ENCODE results near the gene NUDT14. TPM values are rescaled to one million over a fixed set of nuclear protein-coding genes. Genes with fewer than 3 reads are reported as not detected.
A peak's percentile ranks its signal among the peaks of the same experiment; 100 is the strongest.

The NUDT14 gene
- total and polyA plus RNA-seq, 2 of the 8 experiments (the other 6 are each of a cell fraction or from before 2014, with no cell fraction given): 25.5 to 33.3 TPM

DNA sequence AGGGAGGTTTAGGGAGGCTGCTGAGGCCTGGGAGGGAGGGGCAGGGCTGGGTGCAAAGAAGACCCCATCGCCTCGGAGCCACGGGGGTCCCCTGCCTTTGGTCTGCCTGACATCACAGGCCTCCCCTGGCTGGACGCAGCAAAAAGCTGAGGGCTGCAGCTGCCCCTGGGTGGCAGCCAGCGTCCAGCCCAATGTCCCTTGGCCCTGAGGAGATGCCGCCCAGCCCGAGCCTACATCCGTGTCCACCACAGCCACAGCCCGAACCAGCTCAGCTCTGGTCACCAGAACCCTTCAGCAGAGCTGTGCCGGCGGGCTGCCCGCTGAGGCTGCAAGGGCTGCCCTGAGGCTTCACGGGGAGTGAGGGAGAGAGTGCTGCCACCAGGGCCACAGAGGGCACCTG is 1.9 kb downstream of the NUDT14 start:
- H3K27ac ChIP-seq (ENCODE audit: low read depth, low read length): no peak overlapping the region
- no peak overlapping the region for H2BK20ac ChIP-seq (ENCODE audit: low read length)
- H2BK15ac ChIP-seq (ENCODE audit: low read length): 0 out of 2 replicates have a peak overlapping the region, but pooled peaks have one; percentile 29
- peaks cover 0 to 4% (median 1%) of the 10 kb centered on the region in 4 experiments; a peak in 1 of 7 replicates for H3K4me1 ChIP-seq (replicated peaks in 1 of 4; ENCODE audit: control insufficient read depth in 3 of 4, insufficient read depth in 4 of 4, low read length in 3 of 4)
- no peak overlapping the region for H3K4me3 ChIP-seq (ENCODE audit: extremely low read depth in 1 of 4, insufficient read depth in 2 of 4, low read depth in 3 of 4, low read length in 4 of 4)
- H4K5ac ChIP-seq (ENCODE audit: insufficient read length, low read depth, low read length): no peak overlapping the region
- no peaks in the 10 kb centered on the region for H3K79me2 ChIP-seq (ENCODE audit: control insufficient read depth in 1 of 2, insufficient read depth in 2 of 2, low read length in 2 of 2)
- DNase-seq (ENCODE audit: low read depth in 1 of 2, low spot score in 2 of 2) (no peak), FAIRE-seq (no peak)
- H3K9me3 ChIP-seq (ENCODE audit: insufficient read depth in 2 of 2, low read depth in 1 of 2, low read length in 1 of 2): no peaks in the 10 kb centered on the region
- H2BK12ac ChIP-seq (ENCODE audit: low read depth, low read length): no peak overlapping the region
- H3K9ac ChIP-seq (replicated peaks in 1 of 4; ENCODE audit: extremely low read depth in 1 of 4, low read depth in 3 of 4, low read length in 3 of 4): no peak overlapping the region
- H3K23ac ChIP-seq (ENCODE audit: insufficient read length): no peak overlapping the region
- H2BK120ac ChIP-seq (replicated peaks; ENCODE audit: low read depth, low read length): no peak overlapping the region
- H3K36me3 ChIP-seq (ENCODE audit: control insufficient read depth in 2 of 4, insufficient read depth in 4 of 4, low read length in 3 of 4): no peaks in the 10 kb centered on the region
- H3K4ac ChIP-seq (replicated peaks; ENCODE audit: insufficient read length, low read depth, low read length): no peak overlapping the region
- CTCF ChIA-PET (ENCODE audit: partially characterized antibody): interaction anchor here (0.7 to 2.4 kb wide), 12 partner anchors 9 to 302 kb away, joined by 3 to 12 read pairs (median 4); partner anchors contain the start of gene GPR132
- TF ChIP-seq SP1 (IDR thresholded peaks at IDR 0.05; ENCODE audit: low read depth, low read length): no peak
- no peak for TF ChIP-seq SAP30 (IDR thresholded peaks at IDR 0.05; ENCODE audit: insufficient read depth, insufficient replicate concordance, low read length)
- no peak for TF ChIP-seq SIN3A (conservative IDR thresholded peaks at IDR 0.05 in 1 of 2, IDR thresholded peaks at IDR 0.05 in 1 of 2; ENCODE audit: low read depth in 1 of 2, low read length in 2 of 2)
- no peak for TF ChIP-seq SP4 (IDR thresholded peaks at IDR 0.05; ENCODE audit: low read length)
- no peak for TF ChIP-seq BRCA1 (IDR thresholded peaks at IDR 0.05; ENCODE audit: low read depth, low read length)
- TF ChIP-seq EZH2 (IDR thresholded peaks at IDR 0.05; ENCODE audit: low read depth, low read length, severe bottlenecking): no peak
- no peak for TF ChIP-seq PHF8 (conservative IDR thresholded peaks at IDR 0.05; ENCODE audit: low read depth, low read length)
- TF ChIP-seq KDM4A (IDR thresholded peaks at IDR 0.05; ENCODE audit: low read depth, low read length, severe bottlenecking): no peak
- no peak for TF ChIP-seq EP300 (IDR thresholded peaks at IDR 0.05; ENCODE audit: borderline replicate concordance in 1 of 2, low read depth in 2 of 2, low read length in 2 of 2)
- no peak for TF ChIP-seq JUND (IDR thresholded peaks at IDR 0.05; ENCODE audit: low read length)
- TF ChIP-seq POLR2A (IDR thresholded peaks at IDR 0.05; ENCODE audit: control extremely low read depth in 1 of 2, low read depth in 2 of 2, low read length in 2 of 2): no peak
- TF ChIP-seq RXRA (IDR thresholded peaks at IDR 0.05; ENCODE audit: insufficient read depth, low read depth, low read length): no peak
- TF ChIP-seq TAF1 (IDR thresholded peaks at IDR 0.05; ENCODE audit: low read depth, low read length): no peak
- no peak overlapping the region for H3K4me2 ChIP-seq (ENCODE audit: insufficient read depth in 1 of 2, low read depth in 2 of 2, low read length in 2 of 2)
- H4K8ac ChIP-seq (ENCODE audit: extremely low read depth, insufficient read depth, low read length): no peak overlapping the region
- H2AFZ ChIP-seq (ENCODE audit: low read length): no peak overlapping the region
- peaks cover 5 to 12% of the 10 kb centered on the region in 2 experiments for H4K20me1 ChIP-seq (replicated peaks in 1 of 2; ENCODE audit: control insufficient read depth in 1 of 2, insufficient read depth in 2 of 2, low read length in 2 of 2)
- no peak overlapping the region for H4K91ac ChIP-seq (replicated peaks; ENCODE audit: insufficient read length, low read length)
- no peak overlapping the region for H3K14ac ChIP-seq (ENCODE audit: insufficient read length)
- no peak overlapping the region for H3K56ac ChIP-seq (replicated peaks; ENCODE audit: insufficient read length, low read depth, low read length)
- H2AK5ac ChIP-seq (ENCODE audit: low read depth, low read length): no peak overlapping the region
- H3K23me2 ChIP-seq (ENCODE audit: low read depth, low read length): peaks cover 3% of the 10 kb centered on the region; the same call in 1 of the 2 replicates
- POLR2A ChIA-PET (ENCODE audit: partially characterized antibody): interaction anchor here (0.6 to 2.3 kb wide), 2 partner anchors 10 to 166 kb away, joined by 3 to 6 read pairs; partner anchors contain the start of gene JAG2
- H3K27me3 ChIP-seq (replicated peaks in 1 of 4; ENCODE audit: control insufficient read depth in 3 of 4, extremely low read depth in 1 of 4, insufficient read depth in 3 of 4, low read length in 3 of 4): peaks cover 0 to 10% (median 8%) of the 10 kb centered on the region in 4 experiments; a peak in 4 of 7 replicates
- H2BK5ac ChIP-seq (ENCODE audit: low read depth, low read length): no peak overlapping the region
- no peak overlapping the region for H3K18ac ChIP-seq (ENCODE audit: extremely low read depth, low read length)
- H3K79me1 ChIP-seq (ENCODE audit: low read depth, low read length): no peaks in the 10 kb centered on the region; the same call in 1 of the 2 replicates
- WGBS, 2 experiments (ENCODE audit: extremely low coverage in 1 of 2, insufficient coverage in 1 of 2, insufficient read length in 1 of 2, insufficient replicate concordance in 2 of 2, low coverage in 1 of 2, low lambda C conversion rate in 2 of 2, missing lambda C conversion rate in 1 of 2): 92% methylated on average over 13 of the region's 13 CpGs; no CpG with 5 or more reads in 1 of the 2 experiments
